NCI-H524 treated with DMSO at 0.1 percent for 48 hours (cell line): Measurements from ENCODE around the gene COL10A1.
A peak's percentile ranks its signal among the peaks of the same experiment; 100 is the strongest.
"Not testable (repeated sequence)": the region's sequence is repeated elsewhere in the genome, so short reads cannot be mapped to it uniquely, and the experiment has no call there.

Experiments used
- DNase-seq: peaks from one replicate; lab custom pipeline; 2025; lab: John Stamatoyannopoulos, UW

The COL10A1 gene

DNA sequence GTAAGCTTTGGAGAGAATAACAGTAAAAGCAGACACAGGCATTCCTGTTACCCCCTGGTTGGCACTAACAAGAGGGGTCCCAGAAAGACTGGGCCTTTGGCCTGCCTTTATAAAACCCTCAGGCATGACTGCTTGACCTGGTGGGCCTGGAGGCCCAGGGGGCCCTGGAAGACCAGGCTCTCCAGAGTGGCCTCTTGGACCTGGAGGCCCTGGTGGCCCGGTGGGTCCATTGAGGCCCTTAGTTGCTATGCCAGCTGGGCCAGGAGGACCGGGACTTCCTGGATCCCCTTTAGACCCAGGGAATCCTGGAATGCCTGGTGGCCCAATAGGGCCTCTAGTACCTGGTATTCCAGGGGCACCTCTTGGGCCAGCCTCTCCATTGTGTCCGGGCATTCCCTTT is 5.5 kb downstream of the COL10A1 start:
- no peak for DNase-seq

DNA sequence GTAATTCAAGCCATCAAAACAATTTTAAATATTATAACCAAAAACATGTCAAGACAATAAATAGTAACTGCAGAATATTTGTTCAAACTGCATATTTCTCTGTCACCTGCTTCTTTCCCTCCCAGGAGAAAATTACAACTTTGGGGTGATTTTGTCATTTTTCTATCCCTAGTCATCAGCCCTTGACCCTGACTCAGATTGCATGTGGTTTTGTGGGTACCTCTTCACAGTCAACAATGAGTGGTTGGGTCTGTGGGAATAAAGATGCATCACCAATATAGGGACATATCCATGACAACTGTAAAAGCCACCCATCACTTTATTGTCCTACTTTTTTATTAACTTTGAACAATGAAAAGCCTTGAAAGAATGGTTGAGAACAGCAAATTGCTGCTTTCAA is 7.3 kb downstream of the COL10A1 start:
- no peak for DNase-seq

DNA sequence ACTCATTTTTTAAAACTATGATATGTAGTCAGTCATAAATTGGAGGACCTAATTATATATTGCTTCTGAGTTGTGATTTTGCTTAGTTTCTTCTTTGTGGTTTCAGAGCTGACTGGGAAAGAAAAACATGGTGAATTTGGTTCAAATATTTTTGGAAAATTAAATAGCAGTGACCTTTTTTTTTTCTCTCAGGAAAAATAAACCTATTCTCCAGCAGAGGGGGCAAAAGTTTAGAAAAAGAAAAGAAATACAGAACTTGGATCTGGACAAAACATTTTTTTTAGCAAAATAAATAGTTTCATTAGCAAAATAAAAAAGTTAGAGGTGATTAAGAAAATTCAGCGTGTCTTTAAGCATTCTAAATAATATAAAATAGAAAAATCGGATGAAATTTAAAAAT is 10.2 kb downstream of the COL10A1 start:
- DNase-seq = no peak

GRCh38 chr6:116113386-116113785 is 12.5 kb downstream of the COL10A1 start:
- DNase-seq = no peak

GRCh38 chr6:116111552-116112528 is 14.1 kb downstream of the COL10A1 start:
- DNase-seq = no peak

GRCh38 chr6:116108836-116109235 is 17.1 kb downstream of the COL10A1 start:
- DNase-seq = peak; percentile 46

GRCh38 chr6:116106146-116106545 is 19.8 kb downstream of the COL10A1 start:
- DNase-seq = no peak

DNA sequence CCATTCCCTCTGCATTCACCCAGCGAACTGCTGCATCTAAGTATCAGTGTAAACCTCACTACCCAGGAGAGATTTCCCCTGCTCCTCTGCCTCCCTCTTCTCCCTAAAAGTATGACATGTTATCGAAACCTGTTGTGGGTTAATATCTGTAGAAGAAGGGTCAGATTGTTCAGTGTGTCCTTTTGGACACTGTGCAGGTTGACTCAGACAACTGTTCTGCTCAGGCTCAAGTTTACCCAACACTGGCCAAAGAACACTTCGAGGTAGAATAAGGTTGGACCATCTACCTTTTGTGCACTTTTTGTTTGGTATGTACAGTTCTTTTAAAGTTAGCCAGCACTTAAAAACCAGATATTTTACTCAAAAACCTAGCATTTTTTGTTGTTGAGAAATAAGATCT is 20.7 kb downstream of the COL10A1 start:
- DNase-seq = no peak

- no peak for DNase-seq
Measured at GRCh38 chr6:116104636-116105035, 21.3 kb downstream of the COL10A1 start.

GRCh38 chr6:116102873-116103272 is 23.1 kb downstream of the COL10A1 start:
- no peak for DNase-seq

GRCh38 chr6:116101790-116102189 is 24.1 kb downstream of the COL10A1 start:
- DNase-seq = no peak

DNA sequence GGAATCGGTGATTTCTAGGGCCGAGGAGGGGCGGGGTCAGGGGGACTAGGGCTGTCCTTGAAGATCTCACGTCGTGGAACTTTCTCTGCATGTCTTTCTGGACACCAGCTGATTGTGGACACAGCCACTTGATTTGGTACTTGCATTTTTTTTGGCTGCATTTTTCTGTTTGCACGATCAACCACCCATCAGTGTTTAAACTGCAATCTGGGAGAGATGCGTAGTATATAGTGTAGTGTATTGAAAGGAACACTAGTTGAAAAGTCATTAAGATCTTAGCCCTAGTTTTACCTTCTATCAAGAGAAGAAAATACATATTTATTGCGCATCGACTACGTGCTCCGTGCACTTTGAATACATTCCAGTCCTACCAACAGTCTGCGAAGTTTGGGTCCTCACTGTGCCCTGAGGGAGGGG is 24.6 kb downstream of the COL10A1 start:
- DNase-seq = no peak

DNA sequence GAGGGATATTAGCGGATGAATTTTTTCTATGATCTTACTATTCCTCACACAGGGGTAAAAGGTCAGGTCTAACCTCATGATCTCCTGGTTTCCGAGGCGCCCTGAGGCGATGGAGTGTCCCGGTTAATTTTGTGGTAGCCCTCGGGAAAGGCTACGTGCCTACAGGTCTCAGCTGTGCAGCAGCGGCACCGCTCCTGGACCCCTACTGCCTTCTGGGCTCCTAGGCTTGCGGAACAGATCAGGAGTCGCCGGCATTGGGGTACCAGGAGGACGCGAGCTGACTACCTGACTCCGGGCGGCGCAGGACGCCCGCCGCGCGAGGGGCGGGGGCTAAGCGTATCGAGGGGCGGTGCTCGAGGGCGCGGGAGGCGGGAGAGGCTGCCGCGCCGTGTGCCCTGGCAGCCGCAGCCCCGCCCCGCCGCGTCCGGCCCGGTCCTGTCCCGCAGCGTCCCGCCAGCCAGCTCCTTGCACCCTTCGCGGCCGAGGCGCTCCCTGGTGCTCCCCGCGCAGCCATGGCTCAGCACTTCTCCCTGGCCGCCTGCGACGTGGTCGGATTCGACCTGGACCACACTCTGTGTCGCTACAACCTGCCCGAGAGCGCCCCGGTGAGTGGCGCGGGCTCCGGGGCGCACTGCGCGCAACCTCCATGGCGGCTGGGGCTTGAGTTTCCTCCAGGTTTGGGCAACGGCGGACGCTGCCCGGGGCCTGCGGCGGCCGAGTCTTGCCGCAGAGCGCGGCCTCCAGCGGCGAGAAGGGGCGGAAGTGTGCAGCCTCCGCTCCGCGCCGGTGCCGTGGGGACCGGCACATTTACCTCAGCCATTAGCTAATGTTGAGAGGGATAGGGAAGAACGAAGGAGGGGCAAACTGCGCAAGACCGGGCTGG is 25.3 kb downstream of the COL10A1 start, which contains the start of gene NT5DC1:
Gene NT5DC1, plus strand, starts transcription at position 435 of the 883 bp plus-strand sequence. Its CDS starts 78 bp downstream, at position 513.
- DNase-seq = peak; percentile 29

DNA sequence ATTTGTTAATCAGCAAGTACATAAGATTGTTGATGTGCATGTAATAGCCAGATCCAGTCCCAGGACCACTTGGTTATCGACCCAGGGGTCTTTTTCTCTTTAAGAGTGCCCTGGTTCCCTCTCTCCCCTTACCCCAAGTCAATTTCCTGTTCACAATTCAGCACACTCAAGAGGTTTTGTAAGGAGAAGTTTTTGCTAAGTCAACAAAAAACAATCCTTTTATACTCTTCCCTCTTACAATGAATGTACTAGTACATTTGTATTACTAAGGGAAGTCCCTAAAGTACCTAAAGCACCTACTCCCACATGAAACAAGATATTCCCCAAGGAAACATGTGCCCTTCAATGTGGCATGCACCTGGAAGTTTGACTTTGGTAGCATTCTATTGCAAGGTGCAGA is 26.9 kb downstream of the COL10A1 start:
- no peak for DNase-seq

DNA sequence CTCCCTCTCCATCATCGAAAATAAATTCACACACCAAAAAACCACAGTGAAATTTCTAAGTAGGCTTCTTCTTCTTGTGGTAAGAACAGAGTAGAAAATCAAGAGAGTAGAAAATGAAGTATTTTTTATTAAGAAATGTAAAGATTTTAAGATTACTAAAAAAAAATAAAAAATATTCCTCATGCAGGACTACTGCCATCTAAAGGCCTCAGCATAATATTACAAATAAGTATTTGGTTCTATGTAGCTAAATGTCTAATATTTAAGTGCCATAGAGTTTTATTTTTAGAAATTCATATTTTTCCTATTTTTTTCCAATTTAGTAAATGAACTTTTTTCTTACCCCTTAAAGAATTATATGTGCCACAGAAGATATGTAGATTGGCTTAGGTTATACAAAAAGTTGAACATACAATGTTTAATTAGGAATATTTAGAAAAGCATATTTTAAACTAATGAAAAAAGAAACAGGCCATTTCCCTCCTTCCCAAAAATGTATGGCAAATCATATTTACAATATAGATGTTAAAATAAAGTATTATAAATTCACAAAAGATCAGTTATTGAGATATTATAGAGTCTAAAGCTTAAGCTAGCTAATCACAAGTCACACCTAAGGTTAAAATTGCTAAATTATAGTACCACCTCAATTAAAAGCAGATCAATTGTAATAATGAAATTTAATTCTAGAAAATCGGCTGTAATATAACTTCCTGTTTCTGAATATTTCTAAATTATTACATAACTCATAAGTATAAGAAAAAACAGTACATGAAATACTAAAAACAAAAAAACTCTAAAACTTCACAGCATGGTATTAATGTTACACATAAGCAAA is 28.7 kb downstream of the COL10A1 start:
- DNase-seq = no peak

GRCh38 chr6:116096048-116096759 is 29.7 kb downstream of the COL10A1 start:
- DNase-seq = not testable (repeated sequence)

DNA sequence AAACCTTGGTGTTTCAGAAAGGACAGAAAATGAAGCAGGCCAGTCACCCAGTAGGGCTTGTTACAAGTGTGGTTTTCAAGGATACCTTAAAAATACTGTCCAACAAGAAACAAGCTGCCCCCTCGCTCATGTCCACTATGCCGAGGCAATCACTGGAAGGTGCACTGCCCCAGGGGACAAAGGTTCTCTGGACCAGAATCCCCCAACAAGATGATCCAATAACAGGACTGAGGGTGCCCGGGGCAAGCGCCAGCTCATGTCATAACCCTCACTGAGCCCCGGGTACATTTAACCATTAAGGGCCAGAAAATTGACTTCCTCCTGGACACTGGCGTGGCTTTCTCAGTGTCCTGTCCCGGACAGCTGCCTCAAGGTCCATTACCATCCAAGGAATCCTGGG is 31.9 kb downstream of the COL10A1 start:
- no peak for DNase-seq

- no peak for DNase-seq
Measured at GRCh38 chr6:116090251-116090650, 35.7 kb downstream of the COL10A1 start.

DNA sequence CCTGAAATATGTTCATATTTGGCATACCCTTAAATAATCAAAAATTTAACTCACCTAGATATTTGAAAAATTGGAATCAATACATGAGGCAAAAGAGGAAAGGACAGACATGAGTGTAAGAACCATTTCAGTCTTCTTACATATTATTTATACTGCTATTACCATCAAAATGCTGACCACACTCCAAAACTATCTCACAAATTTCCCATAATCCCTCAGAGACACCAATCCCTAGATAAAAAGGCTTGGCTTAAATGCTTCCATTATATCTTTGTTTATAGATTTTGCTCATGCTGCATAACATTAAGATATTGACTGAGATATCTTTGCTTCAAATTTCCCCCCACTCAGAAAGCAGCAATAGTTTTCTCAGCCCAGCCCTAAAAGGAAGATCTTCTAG is 37.0 kb downstream of the COL10A1 start:
- no peak for DNase-seq

DNA sequence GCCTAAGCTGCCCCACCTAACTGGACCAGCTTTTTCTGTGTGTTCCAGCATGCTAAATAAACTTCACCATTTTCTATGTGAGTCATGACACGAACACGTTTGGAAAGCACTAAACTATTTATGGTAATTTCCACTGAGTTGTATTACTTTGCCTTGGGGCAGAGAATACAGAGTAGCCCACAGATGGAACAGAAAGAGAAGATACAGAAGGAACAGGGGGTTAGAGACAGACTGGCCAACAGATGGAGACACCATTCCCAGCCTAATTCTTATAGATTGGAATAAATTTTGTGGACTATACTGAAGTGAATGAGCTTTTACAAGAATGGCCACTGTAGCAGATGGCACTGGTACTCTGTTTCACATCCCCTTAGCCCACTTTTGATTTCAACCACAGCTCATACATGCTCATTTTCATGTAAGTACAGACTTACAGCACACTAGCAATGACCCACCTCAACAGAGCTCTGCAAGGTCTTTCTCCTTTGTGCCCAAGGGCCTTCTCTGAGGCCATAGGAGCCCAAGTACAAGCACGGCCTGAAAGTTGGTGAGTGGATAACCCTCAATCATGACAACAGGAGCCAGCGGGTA is 38.4 kb downstream of the COL10A1 start:
- DNase-seq = peak; percentile 69

DNA sequence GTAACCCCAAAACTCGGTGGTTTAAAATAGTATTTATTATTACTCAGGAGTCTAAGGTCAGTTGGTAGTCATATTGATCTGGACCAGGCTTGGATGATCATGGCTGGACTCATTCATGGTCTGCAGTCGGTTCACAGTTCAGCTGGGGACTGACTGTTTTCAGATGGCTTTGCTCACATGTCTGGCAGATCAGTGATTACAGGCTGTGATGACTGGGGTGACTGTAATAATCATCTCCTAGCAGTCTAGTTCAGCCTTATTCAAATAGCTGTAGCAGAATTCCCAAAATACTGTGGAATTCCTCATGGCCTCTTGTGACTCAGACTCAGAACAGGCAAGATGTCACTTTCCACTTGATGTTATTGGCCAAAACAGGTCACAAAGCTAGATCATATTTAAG is 41.6 kb downstream of the COL10A1 start:
- no peak for DNase-seq
